ENCODE results near the gene PIK3R2. TPM values are rescaled to one million over a fixed set of nuclear protein-coding genes. Genes with fewer than 3 reads are reported as not detected.
"Not testable (repeated sequence)": the region's sequence is repeated elsewhere in the genome, so short reads cannot be mapped to it uniquely, and the experiment has no call there.

PIK3R2 gene
- total RNA-seq, 1 experiment from 2014 or later, result 33.8 TPM

GRCh38 chr19:18208098-18208951 is 55.4 kb downstream of the PIK3R2 start:
- Mint-ChIP-seq H3K27ac (ENCODE audit: low read depth, unreplicated experiment) (no peak overlapping the region), H3K36me3 (ENCODE audit: insufficient read depth, unreplicated experiment) (no peaks in the 10 kb centered on the region), H3K9me3 (ENCODE audit: unreplicated experiment) (no peaks in the 10 kb centered on the region), H3K4me1 (ENCODE audit: insufficient read depth, unreplicated experiment) (peaks cover 1% of the 10 kb centered on the region), H3K27me3 (ENCODE audit: insufficient read depth, unreplicated experiment) (no peaks in the 10 kb centered on the region), H3K4me3 (ENCODE audit: unreplicated experiment) (no peak overlapping the region)
- CTCF ChIA-PET, result interaction anchor here (0.5 to 3.6 kb wide), 13 partner anchors 14 to 249 kb away, joined by 3 to 38 read pairs (median 3); no protein-coding TSS in a partner anchor
- intact Hi-C loops (cut with micrococcal nuclease), result loop anchor here (1.0 kb wide), 1 partner anchor 43 kb away; no protein-coding TSS in a partner anchor
- TF ChIP-seq CTCF (IDR thresholded peaks at IDR 0.05; ENCODE audit: unreplicated experiment), result peak; percentile 51
- POLR2A ChIA-PET, result interaction anchor here (0.7 kb wide), 1 partner anchor 89 kb away, joined by 3 read pairs; no protein-coding TSS in a partner anchor
- peak; percentile 42 for DNase-seq (ENCODE audit: unreplicated experiment)
- BruUV-seq (replicated peaks), result no TSS peak

- H3K27me3 Mint-ChIP-seq (ENCODE audit: insufficient read depth, unreplicated experiment); H3K27ac Mint-ChIP-seq (ENCODE audit: low read depth, unreplicated experiment); H3K4me1 Mint-ChIP-seq (ENCODE audit: insufficient read depth, unreplicated experiment); DNase-seq (ENCODE audit: unreplicated experiment); POLR2A ChIA-PET; BruUV-seq (replicated peaks); H3K36me3 Mint-ChIP-seq (ENCODE audit: insufficient read depth, unreplicated experiment); intact Hi-C loops (cut with micrococcal nuclease); H3K4me3 Mint-ChIP-seq (ENCODE audit: unreplicated experiment); H3K9me3 Mint-ChIP-seq (ENCODE audit: unreplicated experiment): not testable (repeated sequence)
- CTCF ChIA-PET, result interaction anchor here (0.6 to 3.6 kb wide), 7 partner anchors 39 to 178 kb away, joined by 3 to 38 read pairs (median 3); no protein-coding TSS in a partner anchor
These were observed 56.9 kb downstream of the PIK3R2 start for GRCh38 chr19:18209912-18210311.

- H3K9me3 Mint-ChIP-seq (ENCODE audit: unreplicated experiment), result no peaks in the 10 kb centered on the region
These were observed 58.7 kb downstream of the PIK3R2 start for GRCh38 chr19:18211683-18212082.

GRCh38 chr19:18214779-18215433 is 61.9 kb downstream of the PIK3R2 start:
- H3K4me3 Mint-ChIP-seq (ENCODE audit: unreplicated experiment), result no peak overlapping the region
- BruUV-seq (replicated peaks), result no TSS peak
- ChIA-PET CTCF (interaction anchor here (1.1 to 1.4 kb wide), 3 partner anchors 9 to 112 kb away, joined by 3 to 4 read pairs (median 3); no protein-coding TSS in a partner anchor), POLR2A (interaction anchor here (1.0 kb wide), 1 partner anchor 65 kb away, joined by 4 read pairs; no protein-coding TSS in a partner anchor)
- no peak for TF ChIP-seq CTCF (IDR thresholded peaks at IDR 0.05; ENCODE audit: unreplicated experiment)
- intact Hi-C loops (cut with micrococcal nuclease), result no loop called here
- DNase-seq (ENCODE audit: unreplicated experiment), result peak; percentile 45
- peaks cover 6% of the 10 kb centered on the region for H3K4me1 Mint-ChIP-seq (ENCODE audit: insufficient read depth, unreplicated experiment)
- H3K36me3 Mint-ChIP-seq (ENCODE audit: insufficient read depth, unreplicated experiment), result no peaks in the 10 kb centered on the region
- peaks cover 6% of the 10 kb centered on the region for H3K27me3 Mint-ChIP-seq (ENCODE audit: insufficient read depth, unreplicated experiment)
- no peaks in the 10 kb centered on the region for H3K9me3 Mint-ChIP-seq (ENCODE audit: unreplicated experiment)
- no peak overlapping the region for H3K27ac Mint-ChIP-seq (ENCODE audit: low read depth, unreplicated experiment)

More at GRCh38 chr19:18211683-18212082, 58.7 kb downstream of the PIK3R2 start:
- no peak for DNase-seq (ENCODE audit: unreplicated experiment)
- CTCF ChIA-PET, result interaction anchor here (0.6 to 1.6 kb wide), 2 partner anchors 32 to 41 kb away, joined by 3 to 4 read pairs; no protein-coding TSS in a partner anchor
- H3K27ac Mint-ChIP-seq (ENCODE audit: low read depth, unreplicated experiment), result no peak overlapping the region
- H3K4me1 Mint-ChIP-seq (ENCODE audit: insufficient read depth, unreplicated experiment), result peaks cover 6% of the 10 kb centered on the region
- H3K4me3 Mint-ChIP-seq (ENCODE audit: unreplicated experiment), result no peak overlapping the region
- POLR2A ChIA-PET, result interaction anchor here (0.6 kb wide), 1 partner anchor 117 kb away, joined by 3 read pairs; no protein-coding TSS in a partner anchor
- BruUV-seq (replicated peaks), result no TSS peak
- intact Hi-C loops (cut with micrococcal nuclease), result no loop called here
- no peaks in the 10 kb centered on the region for H3K27me3 Mint-ChIP-seq (ENCODE audit: insufficient read depth, unreplicated experiment)
- no peak for TF ChIP-seq CTCF (IDR thresholded peaks at IDR 0.05; ENCODE audit: unreplicated experiment)
- no peaks in the 10 kb centered on the region for H3K36me3 Mint-ChIP-seq (ENCODE audit: insufficient read depth, unreplicated experiment)

All from MCF 10A (cell line).